Activated CD8-positive, alpha-beta T cell treated with anti-CD3 and anti-CD28 coated beads for 36 hours (primary cell): ENCODE measurements around the gene ZNF550. TPM values are rescaled to one million over a fixed set of nuclear protein-coding genes. Genes with fewer than 3 reads are reported as not detected.

ENCODE experiments used
- ATAC-seq: fragments of 200-7000 bp; cut with Tn5 transposase; one replicate; pipeline ENCODE4 v1.10.0; 2021; ENCODE audit warnings: mild to moderate bottlenecking, moderate library complexity
- CTCF ChIA-PET: fragments of 350-600 bp; sonication (Branson Sonifier 250); formaldehyde crosslinking; loops from one replicate; lab custom pipeline; 2021; ENCODE audit warnings: antibody characterized with exemption; lab: Charles Lee
- POLR2A ChIA-PET: fragments of 350-600 bp; sonication (Branson Sonifier 250); formaldehyde crosslinking; loops from one replicate; lab custom pipeline; 2021; ENCODE audit warnings: antibody characterized with exemption; lab: Charles Lee
- DNase-seq: peaks from one replicate; pipeline ENCODE4 v3.0.0-alpha.2; 2020
- H3K27ac Mint-ChIP-seq: one replicate; pipeline ENCODE4 v1.8.0; 2021; ENCODE audit warnings: mild to moderate bottlenecking, mixed read lengths
- H3K27me3 Mint-ChIP-seq: one replicate; pipeline ENCODE4 v1.8.0; 2021; ENCODE audit warnings: mixed read lengths
- H3K36me3 Mint-ChIP-seq: one replicate; pipeline ENCODE4 v1.8.0; 2021; ENCODE audit warnings: low read depth, mixed read lengths
- H3K4me1 Mint-ChIP-seq: one replicate; pipeline ENCODE4 v1.8.0; 2021; ENCODE audit warnings: low read depth, mixed read lengths
- H3K4me3 Mint-ChIP-seq: one replicate; pipeline ENCODE4 v1.8.0; 2021; ENCODE audit warnings: mild to moderate bottlenecking, moderate library complexity, mixed read lengths
- H3K9me3 Mint-ChIP-seq: one replicate; pipeline ENCODE4 v1.8.0; 2021; ENCODE audit warnings: mixed read lengths
- intact Hi-C: fragments of 100-400 bp; cut with micrococcal nuclease; formaldehyde crosslinking; loops from one replicate; pipeline ENCODE4 v1.10.0; 2022
- total RNA-seq, 2 experiments: library from RNA; stranded (reverse); gene quantifications; one replicate each; pipeline ENCODE4 v1.2.3, GENCODE V29; 2021
- TF ChIP-seq, protein P1 (sequence below): fragments of 200-600 bp; IDR thresholded peaks from one replicate; pipeline ENCODE4 v1.8.0; 2022; ENCODE audit warnings: antibody characterized with exemption, mild to moderate bottlenecking

Gene ZNF550
- total RNA-seq, 2 experiments from 2014 or later: 10.3 to 13.5 TPM

GRCh38 chr19:57560049-57560491, 407 bp upstream of the ZNF550 start:
- CTCF ChIA-PET: no interaction called here
- peak; percentile 6 for ATAC-seq
- H3K27me3 Mint-ChIP-seq: no peaks in the 10 kb centered on the region
- H3K27ac Mint-ChIP-seq: peak overlapping the region; percentile 85
- H3K36me3 Mint-ChIP-seq: peaks cover 49% of the 10 kb centered on the region
- H3K4me3 Mint-ChIP-seq: peak overlapping the region; percentile 86
- POLR2A ChIA-PET: interaction anchor here (0.7 to 1.0 kb wide), 2 partner anchors 9 to 149 kb away, joined by 3 read pairs; partner anchors contain the start of gene ZNF17
- H3K9me3 Mint-ChIP-seq: peaks cover 37% of the 10 kb centered on the region
- intact Hi-C loops: no loop called here
- TF ChIP-seq, protein P1, sequence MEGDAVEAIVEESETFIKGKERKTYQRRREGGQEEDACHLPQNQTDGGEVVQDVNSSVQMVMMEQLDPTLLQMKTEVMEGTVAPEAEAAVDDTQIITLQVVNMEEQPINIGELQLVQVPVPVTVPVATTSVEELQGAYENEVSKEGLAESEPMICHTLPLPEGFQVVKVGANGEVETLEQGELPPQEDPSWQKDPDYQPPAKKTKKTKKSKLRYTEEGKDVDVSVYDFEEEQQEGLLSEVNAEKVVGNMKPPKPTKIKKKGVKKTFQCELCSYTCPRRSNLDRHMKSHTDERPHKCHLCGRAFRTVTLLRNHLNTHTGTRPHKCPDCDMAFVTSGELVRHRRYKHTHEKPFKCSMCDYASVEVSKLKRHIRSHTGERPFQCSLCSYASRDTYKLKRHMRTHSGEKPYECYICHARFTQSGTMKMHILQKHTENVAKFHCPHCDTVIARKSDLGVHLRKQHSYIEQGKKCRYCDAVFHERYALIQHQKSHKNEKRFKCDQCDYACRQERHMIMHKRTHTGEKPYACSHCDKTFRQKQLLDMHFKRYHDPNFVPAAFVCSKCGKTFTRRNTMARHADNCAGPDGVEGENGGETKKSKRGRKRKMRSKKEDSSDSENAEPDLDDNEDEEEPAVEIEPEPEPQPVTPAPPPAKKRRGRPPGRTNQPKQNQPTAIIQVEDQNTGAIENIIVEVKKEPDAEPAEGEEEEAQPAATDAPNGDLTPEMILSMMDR: no peak
- no peak for DNase-seq
- H3K4me1 Mint-ChIP-seq: peaks cover 26% of the 10 kb centered on the region

GRCh38 chr19:57559008-57559403, 657 bp downstream of the ZNF550 start:
- Mint-ChIP-seq H3K27ac (peak overlapping the region; percentile 85), H3K36me3 (peaks cover 57% of the 10 kb centered on the region), H3K9me3 (peaks cover 37% of the 10 kb centered on the region), H3K4me3 (peak overlapping the region; percentile 86), H3K4me1 (peaks cover 26% of the 10 kb centered on the region), H3K27me3 (no peaks in the 10 kb centered on the region)
- ATAC-seq (peak; percentile 46), DNase-seq (peak; percentile 36)
- CTCF ChIA-PET: no interaction called here
- TF ChIP-seq, protein P1: no peak
- intact Hi-C loops: no loop called here
- POLR2A ChIA-PET: interaction anchor here (0.6 kb wide), 1 partner anchor 55 kb away, joined by 3 read pairs; the partner anchor contains the start of gene ZNF134

DNA sequence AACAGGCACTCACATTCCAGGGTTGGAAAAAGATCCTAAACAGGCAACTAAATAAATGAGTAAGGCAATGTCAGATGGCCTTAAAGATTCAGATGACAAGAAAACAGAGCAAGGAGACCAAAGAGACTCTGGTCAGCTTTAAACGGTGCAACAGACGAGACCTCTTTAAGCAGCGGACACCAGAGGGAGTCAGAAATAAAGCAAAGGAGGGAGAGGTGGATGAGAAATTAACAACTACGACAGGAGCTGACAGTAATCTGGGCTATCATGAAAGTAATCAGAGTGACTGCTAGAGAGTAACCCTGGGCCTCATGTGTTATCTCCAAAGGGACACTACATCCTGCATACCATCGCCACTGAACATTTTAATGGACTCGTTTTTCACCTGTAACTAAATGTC, 1.1 kb downstream of the ZNF550 start:
- ChIA-PET CTCF (no interaction called here), POLR2A (interaction anchor here (0.6 to 1.0 kb wide), 2 partner anchors 9 to 56 kb away, joined by 3 read pairs; partner anchors contain the start of gene ZNF134)
- DNase-seq (no peak), ATAC-seq (no peak)
- Mint-ChIP-seq H3K36me3 (peaks cover 60% of the 10 kb centered on the region), H3K4me1 (peaks cover 26% of the 10 kb centered on the region), H3K27ac (peak overlapping the region; percentile 85), H3K27me3 (no peaks in the 10 kb centered on the region), H3K9me3 (peaks cover 34% of the 10 kb centered on the region), H3K4me3 (peak overlapping the region; percentile 86)
- intact Hi-C loops: no loop called here
- TF ChIP-seq, protein P1: no peak

DNA sequence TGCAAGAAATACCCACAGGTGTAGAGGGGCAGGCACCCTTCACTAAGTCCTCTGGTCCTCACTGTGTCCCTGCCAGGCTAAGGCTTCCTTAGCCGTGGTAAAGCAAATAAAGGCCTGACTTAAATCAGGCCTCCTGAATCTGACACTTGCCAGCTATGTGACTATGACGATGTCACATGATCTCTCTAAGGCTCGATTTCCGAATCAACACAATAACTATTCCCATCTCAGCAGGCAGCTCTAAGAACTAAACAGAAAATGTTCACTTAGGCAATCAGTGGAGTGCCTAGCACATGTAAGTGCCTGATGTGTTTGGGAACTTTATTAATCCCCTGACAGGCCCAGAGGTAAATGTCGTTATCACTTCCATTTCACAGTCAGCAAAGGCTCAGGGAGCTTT, 2.0 kb downstream of the ZNF550 start:
- intact Hi-C loops: no loop called here
- ATAC-seq (no peak), DNase-seq (no peak)
- TF ChIP-seq, protein P1: no peak
- Mint-ChIP-seq H3K36me3 (peaks cover 67% of the 10 kb centered on the region), H3K4me3 (peak overlapping the region; percentile 86), H3K27me3 (no peaks in the 10 kb centered on the region), H3K27ac (no peak overlapping the region), H3K9me3 (peaks cover 34% of the 10 kb centered on the region), H3K4me1 (peaks cover 26% of the 10 kb centered on the region)
- POLR2A ChIA-PET: interaction anchor here (1.0 kb wide), 2 partner anchors 8 to 43 kb away, joined by 3 read pairs; no protein-coding TSS in a partner anchor
- CTCF ChIA-PET: interaction anchor here (0.8 kb wide), 1 partner anchor 32 kb away, joined by 3 read pairs; no protein-coding TSS in a partner anchor

DNA sequence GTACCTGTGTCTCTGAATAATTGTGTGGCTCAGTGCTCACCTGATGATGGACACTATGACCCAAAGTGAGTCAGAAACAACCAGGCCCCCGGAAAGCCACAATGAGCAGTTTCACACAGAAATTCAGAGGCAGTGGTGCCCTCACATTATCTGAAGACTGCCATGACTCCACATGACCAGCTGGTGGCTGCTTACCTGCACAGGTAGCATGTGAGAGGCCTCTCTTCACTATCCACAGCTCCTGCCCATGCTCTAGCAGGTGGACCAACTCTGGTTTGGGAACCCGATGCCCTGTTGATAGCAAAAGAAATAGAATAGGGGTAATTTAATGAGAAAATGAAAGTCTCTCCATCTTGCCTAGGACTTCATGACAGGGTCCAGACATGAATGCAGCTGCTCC, 7.2 kb downstream of the ZNF550 start:
- H3K27ac Mint-ChIP-seq: no peak overlapping the region
- ChIA-PET CTCF (no interaction called here), POLR2A (interaction anchor here (1.3 kb wide), 1 partner anchor 53 kb away, joined by 3 read pairs; no protein-coding TSS in a partner anchor)
- DNase-seq: no peak
- H3K4me1 Mint-ChIP-seq: peaks cover 3% of the 10 kb centered on the region
- no peak for ATAC-seq
- intact Hi-C loops: no loop called here
- TF ChIP-seq, protein P1: no peak
- no peak overlapping the region for H3K4me3 Mint-ChIP-seq
- H3K27me3 Mint-ChIP-seq: no peaks in the 10 kb centered on the region
- H3K36me3 Mint-ChIP-seq: peaks cover 100% of the 10 kb centered on the region
- H3K9me3 Mint-ChIP-seq: peaks cover 61% of the 10 kb centered on the region
